ENCODE data around the gene CACNA1I.
"Not testable (repeated sequence)": the region's sequence is repeated elsewhere in the genome, so short reads cannot be mapped to it uniquely, and the experiment has no call there.

Gene CACNA1I

GRCh38 chr22:39570665-39571064, at the start of gene CACNA1I:
Gene CACNA1I, plus strand, starts transcription at chr22:39570753. Its CDS starts 0 bp downstream, at chr22:39570753.
- no peak for DNase-seq (ENCODE audit: low spot score)

DNA sequence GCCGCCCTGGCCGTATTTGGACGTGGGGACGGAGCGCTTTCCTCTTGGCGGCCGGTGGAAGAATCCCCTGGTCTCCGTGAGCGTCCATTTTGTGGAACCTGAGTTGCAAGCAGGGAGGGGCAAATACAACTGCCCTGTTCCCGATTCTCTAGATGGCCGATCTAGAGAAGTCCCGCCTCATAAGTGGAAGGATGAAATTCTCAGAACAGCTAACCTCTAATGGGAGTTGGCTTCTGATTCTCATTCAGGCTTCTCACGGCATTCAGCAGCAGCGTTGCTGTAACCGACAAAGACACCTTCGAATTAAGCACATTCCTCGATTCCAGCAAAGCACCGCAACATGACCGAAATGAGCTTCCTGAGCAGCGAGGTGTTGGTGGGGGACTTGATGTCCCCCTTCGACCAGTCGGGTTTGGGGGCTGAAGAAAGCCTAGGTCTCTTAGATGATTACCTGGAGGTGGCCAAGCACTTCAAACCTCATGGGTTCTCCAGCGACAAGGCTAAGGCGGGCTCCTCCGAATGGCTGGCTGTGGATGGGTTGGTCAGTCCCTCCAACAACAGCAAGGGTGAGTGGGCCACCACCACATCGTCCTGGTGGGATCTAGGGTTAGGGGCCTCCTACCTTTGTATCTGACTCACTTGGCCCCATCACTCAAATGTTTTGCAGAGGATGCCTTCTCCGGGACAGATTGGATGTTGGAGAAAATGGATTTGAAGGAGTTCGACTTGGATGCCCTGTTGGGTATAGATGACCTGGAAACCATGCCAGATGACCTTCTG, 49.3 kb upstream of the CACNA1I start:
- not testable (repeated sequence) for DNase-seq (ENCODE audit: low spot score)

GRCh38 chr22:39522091-39522490, 48.5 kb upstream of the CACNA1I start:
- DNase-seq (ENCODE audit: low spot score), result not testable (repeated sequence)

DNA sequence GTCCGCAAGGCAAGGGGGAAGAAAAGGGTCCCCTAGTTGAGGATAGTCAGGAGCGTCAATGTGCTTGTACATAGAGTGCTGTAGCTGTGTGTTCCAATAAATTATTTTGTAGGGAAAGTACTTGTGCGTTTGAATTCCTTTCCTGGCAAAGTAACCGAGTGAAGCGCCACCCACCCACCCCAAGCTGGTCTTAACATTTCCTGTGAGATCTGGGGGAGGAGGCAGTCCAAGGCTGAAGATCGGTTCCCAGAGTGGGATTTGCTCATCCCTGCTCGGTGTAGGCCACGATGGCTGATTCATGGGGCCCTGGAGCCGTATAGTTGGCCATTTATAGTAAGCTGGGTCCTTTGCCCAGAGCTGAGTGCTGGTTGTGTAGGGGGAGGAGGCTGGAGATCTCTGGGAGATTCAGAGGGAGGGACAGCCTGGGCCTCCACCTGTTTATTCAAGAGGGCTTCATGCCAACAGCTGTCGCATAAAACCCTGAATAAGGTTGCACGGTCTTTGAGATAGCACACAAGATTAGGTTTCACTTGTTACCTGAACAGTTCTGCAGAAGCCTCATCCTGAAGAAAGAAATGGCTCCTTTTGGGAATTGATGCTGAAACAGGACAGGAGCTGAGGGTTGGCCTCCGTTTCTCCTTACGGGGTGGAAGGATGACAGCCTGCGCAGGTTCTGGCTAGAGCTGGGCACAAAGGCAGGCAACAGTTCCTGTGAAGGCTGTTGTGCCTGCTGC, 47.8 kb upstream of the CACNA1I start:
- DNase-seq (ENCODE audit: low spot score), result no peak

- no peak for DNase-seq (ENCODE audit: low spot score)
Observed at GRCh38 chr22:39524089-39524752, 46.3 kb upstream of the CACNA1I start.

DNA sequence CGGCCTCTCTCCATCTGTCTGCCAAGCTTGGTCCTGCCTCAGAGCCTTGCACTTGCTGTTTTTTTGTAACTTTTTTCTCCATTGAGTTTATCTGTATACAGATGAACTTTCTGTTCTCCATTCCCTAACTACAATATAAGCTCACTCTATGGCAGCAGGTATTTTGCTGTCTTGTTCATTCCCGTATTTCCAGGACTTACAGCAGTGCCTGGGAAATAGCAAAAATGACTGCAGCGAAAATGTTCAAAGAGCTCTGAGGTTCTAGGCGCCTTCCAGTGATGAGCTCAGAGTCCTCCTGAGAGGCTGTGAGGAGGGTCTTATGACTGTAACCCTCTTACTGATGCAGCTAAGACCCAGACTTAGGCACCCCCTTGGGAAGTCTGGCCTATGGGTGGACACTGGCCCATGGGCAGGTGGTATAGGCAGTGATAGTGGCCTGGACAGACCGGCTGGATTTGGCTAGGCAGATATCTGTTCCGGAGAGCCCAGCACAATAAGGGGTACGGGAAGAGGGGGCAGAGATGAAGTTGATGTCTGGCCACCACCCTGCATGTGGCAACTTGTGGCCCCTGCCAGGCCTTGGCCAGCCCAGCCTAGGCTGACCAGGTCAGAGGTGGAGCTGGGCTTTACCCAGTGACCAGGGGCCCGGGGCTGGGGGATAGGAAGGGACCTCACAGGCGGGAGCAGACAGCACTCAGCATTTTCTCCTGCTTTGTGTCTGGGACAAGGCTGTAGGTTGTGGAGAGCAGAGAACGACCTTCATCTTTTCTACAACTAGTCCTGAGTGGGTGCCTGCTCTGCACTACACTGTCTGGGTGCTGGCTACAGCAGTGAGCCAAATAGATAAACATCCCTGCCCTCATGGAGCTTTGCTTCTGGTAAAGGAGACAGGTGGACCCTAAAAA, 45.5 kb upstream of the CACNA1I start:
- DNase-seq (ENCODE audit: low spot score), result no peak

GRCh38 chr22:39525658-39525975, 44.9 kb upstream of the CACNA1I start:
- no peak for DNase-seq (ENCODE audit: low spot score)

- DNase-seq (ENCODE audit: low spot score), result no peak
Observed at GRCh38 chr22:39526736-39527171, 43.8 kb upstream of the CACNA1I start.

DNA sequence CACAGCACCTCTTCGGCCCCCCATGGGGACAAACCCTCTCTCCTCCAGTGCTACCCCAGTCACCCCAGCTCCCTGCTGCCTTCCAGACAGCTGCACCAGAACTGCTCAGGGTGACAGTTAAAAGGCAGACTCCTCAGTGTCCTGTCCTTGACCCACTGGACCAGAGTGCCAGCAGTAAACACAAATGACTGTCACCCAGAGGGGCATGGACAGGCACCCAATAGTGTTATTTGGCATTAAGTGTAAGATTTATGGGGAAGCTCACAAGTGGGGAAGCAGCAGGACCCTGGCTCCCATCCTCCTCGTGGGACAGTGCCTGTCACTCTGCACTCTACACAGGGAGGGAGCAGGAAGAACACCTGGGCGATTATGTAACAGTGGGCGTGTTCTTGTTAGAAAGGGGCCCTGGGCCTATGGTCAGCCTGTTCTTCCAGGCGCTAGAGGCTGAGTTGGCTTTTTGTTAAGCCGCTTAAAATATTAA, 43.0 kb upstream of the CACNA1I start:
- DNase-seq (ENCODE audit: low spot score), result no peak

DNA sequence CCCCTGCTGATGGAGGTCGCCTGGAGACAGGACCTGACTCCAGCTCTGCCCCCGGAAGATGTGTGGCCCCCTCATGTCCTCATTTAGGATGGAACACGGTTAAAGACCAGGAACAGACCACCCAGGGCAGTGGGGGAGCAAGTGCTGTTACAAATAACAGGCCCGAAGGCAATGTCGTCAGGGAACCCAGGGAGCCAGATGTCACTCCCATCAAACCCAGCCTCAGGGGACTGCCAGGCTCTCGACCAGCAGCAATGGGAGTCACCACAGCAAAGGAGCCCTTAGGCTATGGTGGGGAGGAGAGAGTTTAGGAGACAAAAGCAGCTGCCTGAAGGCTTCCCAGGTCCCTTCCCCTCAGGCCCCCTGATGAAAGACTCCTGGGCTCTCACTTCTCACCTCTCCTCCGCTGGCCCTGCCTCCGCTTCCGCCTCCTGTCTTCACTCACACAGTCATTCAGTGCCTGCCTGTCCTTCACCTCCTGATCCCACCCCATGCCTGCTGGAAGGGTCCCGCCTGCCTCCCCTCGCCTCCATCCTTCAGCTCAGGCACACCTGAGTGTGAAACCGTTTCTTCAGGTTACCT, 42.4 kb upstream of the CACNA1I start:
- DNase-seq (ENCODE audit: low spot score), result no peak

DNA sequence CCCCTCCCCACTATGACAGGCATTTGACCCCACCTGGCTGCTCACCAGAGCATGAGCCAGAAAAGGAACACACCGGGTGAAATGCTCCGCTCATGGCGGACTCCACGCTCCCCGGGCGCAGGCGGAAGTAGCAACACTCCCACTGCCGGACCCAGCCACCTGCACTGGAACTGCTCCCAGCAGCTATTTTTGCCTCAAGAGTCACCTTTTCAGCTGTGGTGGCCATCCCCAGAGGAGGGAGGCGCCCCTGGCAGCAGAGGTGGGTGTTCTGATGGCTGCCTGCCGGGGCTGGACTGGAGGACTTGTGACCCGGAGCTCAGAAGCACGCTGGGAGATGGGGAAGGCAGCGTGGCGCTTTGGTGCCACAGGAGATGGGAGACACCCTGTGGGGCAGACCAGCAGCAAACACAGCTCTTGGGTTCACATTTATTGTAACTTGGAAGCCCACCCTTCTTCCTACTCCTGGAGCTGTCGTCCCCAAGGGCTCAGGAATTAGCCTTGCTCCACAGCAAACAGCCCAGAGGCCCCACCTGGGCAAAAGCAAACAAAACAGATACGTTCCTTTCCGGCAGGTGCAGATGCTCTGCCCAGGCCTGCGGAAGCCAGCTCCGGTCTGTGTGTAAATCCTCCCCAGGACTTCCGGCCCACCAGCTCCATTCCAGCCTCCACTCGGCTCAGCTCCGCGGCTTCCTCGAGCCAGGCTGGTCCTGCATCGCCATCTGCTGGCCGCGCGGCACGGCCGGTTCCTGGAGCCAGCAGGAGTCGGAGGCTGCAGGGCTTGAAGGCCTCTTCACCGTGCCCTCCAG, 41.7 kb upstream of the CACNA1I start:
- DNase-seq (ENCODE audit: low spot score), result peak; percentile 91

DNA sequence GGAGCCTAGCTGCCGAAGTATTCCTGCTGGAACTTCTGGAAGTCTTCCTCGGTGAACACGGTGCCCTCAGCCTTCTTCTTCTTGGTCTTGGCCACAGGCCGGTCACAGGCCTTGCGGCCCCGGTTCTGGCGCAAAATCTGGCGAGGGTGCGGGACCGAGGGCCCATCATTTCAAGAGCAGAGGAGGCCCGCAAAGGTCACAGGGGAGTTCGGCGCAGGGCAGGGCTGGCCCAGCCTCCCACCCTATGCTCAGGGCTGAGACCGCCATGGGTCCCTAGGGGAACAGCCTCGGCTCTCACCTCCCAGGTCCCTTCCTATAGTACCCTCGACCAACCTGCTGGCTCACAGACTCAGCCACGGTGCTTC, 41.1 kb upstream of the CACNA1I start:
- DNase-seq (ENCODE audit: low spot score), result no peak

- no peak for DNase-seq (ENCODE audit: low spot score)
Observed at GRCh38 chr22:39530116-39530515, 40.4 kb upstream of the CACNA1I start.

- DNase-seq (ENCODE audit: low spot score), result peak; percentile 42
Observed at GRCh38 chr22:39530692-39531331, 39.7 kb upstream of the CACNA1I start.

- DNase-seq (ENCODE audit: low spot score), result peak; percentile 99
Observed at GRCh38 chr22:39532215-39533073, 38.1 kb upstream of the CACNA1I start, which contains the start of gene RPS19BP1. Gene RPS19BP1, minus strand, starts transcription at chr22:39532748. Its CDS starts 10 bp downstream, at chr22:39532738.

DNA sequence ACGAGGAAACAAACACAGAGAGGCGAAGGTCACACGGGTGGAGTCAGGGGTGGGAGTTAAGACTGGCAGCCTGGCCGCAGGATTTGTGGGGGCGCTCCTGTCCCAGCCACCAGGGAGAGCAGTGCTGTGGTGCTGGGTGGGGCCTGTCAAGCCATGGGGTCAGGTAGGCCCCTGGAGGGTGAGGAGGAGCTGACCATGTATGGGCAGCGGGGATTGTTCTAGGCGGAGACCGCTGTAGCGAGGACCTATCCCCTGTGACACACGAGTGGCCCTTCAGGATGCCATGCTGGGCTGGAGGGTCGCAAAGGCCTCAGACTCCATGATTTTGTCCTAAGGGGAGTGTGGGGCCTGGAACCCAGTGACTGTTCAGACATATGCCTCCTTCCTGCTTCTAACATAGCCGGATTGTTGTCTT, 36.5 kb upstream of the CACNA1I start:
- no peak for DNase-seq (ENCODE audit: low spot score)

- DNase-seq (ENCODE audit: low spot score), result peak; percentile 69
Observed at GRCh38 chr22:39534591-39535356, 35.8 kb upstream of the CACNA1I start.

GRCh38 chr22:39535357-39535725, 35.2 kb upstream of the CACNA1I start:
- DNase-seq (ENCODE audit: low spot score), result no peak

All from kidney capillary endothelial cell (primary cell).